NB4 (cell line): Measurements from ENCODE around the gene EXOSC2.

ENCODE experiments used
- DNase-seq: peaks from one replicate; pipeline ENCODE4 v3.0.0; 2010; ENCODE audit warnings: low read depth
- H3K4me3 ChIP-seq: one replicate; pipeline ENCODE4 v1.5.1; 2011; ENCODE audit warnings: mild to moderate bottlenecking, low read depth, low read length, moderate library complexity
- MYC ChIP-seq: IDR thresholded peaks from 2 replicates; pipeline ENCODE4 v1.6.1; 2011; ENCODE audit warnings: low read depth, low read length
- POLR2A ChIP-seq: IDR thresholded peaks from 2 replicates; pipeline ENCODE4 v1.6.1; 2011; ENCODE audit warnings: mild to moderate bottlenecking; ENCODE audit not compliant: insufficient read length; ENCODE audit errors: extremely low read depth
- TF ChIP-seq, protein P1 (sequence below): IDR thresholded peaks from 2 replicates; pipeline ENCODE4 v1.6.1; 2011; ENCODE audit warnings: low read depth, low read length
- TF ChIP-seq, protein P2 (sequence below): IDR thresholded peaks from one replicate; pipeline ENCODE4 v1.5.1; 2012; ENCODE audit warnings: low read depth, low read length

Gene EXOSC2

DNA sequence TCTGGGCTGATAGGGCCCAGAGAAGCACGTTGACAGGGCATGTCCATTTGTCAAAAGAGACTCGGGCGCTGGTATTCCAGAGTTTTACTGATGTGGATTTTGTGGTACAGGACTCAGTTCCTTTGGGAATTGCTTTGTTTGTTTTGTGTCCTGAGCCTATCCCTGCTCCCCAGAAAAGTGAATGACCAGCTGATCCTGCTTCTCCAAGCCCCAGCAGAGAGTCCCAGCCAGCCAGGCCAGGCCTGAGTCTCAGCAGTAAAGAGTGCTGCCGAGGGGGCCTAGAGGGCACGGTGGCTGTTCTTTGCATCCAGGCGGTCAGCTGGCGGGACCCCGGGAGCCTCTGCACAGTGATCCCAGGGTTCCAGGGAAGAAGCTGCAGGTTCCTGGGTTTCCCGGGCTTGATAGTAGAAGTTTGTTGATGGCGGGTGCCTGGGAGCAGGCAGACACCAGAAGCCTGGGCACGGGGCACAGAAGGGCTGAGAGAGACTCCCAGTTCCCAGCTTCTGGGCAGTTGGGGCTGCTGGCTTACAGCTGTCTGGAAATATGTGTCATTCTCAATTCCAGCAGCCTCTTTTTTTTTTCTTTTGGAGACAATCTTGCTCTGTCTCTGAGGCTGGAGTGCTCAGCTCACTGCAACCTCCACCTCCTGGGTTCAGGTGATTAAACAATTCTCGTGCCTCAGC, 20.5 kb upstream of the EXOSC2 start:
- DNase-seq = no peak
- H3K4me3 ChIP-seq = no peak overlapping the region
- TF ChIP-seq POLR2A (no peak), MYC (no peak)
- TF ChIP-seq, protein P1, sequence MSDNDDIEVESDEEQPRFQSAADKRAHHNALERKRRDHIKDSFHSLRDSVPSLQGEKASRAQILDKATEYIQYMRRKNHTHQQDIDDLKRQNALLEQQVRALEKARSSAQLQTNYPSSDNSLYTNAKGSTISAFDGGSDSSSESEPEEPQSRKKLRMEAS = no peak
- TF ChIP-seq, protein P2, sequence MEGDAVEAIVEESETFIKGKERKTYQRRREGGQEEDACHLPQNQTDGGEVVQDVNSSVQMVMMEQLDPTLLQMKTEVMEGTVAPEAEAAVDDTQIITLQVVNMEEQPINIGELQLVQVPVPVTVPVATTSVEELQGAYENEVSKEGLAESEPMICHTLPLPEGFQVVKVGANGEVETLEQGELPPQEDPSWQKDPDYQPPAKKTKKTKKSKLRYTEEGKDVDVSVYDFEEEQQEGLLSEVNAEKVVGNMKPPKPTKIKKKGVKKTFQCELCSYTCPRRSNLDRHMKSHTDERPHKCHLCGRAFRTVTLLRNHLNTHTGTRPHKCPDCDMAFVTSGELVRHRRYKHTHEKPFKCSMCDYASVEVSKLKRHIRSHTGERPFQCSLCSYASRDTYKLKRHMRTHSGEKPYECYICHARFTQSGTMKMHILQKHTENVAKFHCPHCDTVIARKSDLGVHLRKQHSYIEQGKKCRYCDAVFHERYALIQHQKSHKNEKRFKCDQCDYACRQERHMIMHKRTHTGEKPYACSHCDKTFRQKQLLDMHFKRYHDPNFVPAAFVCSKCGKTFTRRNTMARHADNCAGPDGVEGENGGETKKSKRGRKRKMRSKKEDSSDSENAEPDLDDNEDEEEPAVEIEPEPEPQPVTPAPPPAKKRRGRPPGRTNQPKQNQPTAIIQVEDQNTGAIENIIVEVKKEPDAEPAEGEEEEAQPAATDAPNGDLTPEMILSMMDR = no peak

DNA sequence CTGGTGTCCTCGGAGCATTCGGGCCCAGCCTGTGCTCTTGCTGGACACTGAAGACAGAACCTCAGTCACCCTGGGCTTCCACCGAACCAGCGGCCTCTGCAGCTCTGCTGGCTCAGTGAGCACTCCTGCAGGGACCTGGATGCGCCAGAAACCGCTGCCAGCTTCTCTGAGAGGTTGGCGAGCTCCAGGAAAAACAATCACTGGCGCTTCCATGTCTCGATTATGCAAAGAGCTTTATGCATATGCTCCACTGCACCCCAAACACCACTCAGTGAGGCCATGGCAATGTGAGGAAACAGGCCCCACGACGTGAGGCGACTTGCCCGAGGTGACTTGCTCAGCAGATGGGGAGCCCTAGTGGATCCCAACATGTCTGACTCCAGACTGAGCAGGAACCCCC, 18.2 kb upstream of the EXOSC2 start:
- DNase-seq = no peak
- no peak overlapping the region for H3K4me3 ChIP-seq
- TF ChIP-seq POLR2A (no peak), MYC (no peak)
- TF ChIP-seq, protein P1 = no peak
- TF ChIP-seq, protein P2 = no peak

DNA sequence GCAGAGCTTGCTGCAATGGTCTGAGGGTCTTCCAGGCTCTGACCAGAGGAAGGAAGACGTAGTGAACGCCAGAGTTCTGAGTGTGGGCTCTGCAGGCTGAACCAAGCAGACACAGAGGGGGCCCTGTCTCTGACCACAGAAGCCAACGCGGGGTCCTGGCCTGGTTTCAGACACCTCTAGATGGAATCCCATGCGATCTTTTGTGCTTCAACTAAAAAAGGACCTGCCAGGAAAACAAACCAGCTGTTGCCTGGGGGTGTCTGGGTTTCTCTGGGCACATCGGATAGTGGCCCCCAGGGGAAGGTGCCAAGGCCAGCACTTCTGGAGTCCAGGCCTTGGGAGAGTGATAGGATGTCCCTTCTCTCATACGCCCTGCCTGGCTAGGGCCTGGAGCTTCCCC, 16.3 kb upstream of the EXOSC2 start:
- no peak for TF ChIP-seq MYC
- no peak for TF ChIP-seq POLR2A
- TF ChIP-seq, protein P2 = no peak
- TF ChIP-seq, protein P1 = no peak
- no peak overlapping the region for H3K4me3 ChIP-seq
- no peak for DNase-seq

DNA sequence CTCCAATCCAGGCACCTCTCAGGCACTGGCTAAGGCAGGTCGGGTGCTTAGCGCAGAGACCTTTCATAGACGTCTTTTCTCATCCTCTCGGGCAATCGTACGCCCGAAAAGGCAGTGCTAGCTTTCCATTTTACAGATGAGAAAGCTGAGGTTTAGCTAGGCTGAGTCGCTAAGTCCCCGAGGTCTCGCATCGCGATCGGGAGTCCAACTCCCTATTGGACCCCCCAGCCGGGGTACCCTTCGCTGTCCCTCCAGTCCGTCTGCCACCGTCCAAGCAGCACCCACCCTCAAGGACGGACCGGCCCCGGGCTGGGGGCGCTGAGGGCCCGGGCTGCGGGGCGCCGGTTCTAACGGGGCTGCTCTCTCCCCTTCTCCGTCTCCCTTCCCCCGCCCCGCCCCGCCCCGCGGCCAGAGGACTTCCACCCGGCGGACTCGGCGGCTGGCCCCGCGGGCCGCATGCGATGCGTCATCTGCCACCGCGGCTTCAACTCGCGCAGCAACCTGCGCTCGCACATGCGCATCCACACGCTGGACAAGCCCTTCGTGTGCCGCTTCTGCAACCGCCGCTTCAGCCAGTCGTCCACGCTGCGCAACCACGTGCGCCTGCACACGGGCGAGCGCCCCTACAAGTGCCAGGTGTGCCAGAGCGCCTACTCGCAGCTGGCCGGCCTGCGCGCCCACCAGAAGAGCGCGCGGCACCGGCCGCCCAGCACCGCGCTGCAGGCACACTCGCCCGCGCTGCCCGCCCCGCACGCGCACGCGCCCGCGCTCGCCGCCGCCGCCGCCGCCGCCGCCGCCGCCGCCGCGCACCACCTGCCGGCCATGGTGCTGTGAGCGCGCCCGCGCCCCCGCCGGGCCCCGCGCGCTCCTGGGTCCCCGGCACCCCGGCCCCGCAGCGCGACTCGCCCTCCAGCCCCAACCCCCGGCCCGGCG, 12.5 kb upstream of the EXOSC2 start:
- peak; percentile 94 for DNase-seq
- TF ChIP-seq, protein P2 = no peak
- TF ChIP-seq, protein P1 = peak; percentile 98
- peak; percentile 92 for TF ChIP-seq POLR2A
- TF ChIP-seq MYC = peak; percentile 97
- peak overlapping the region; percentile 55 for H3K4me3 ChIP-seq

DNA sequence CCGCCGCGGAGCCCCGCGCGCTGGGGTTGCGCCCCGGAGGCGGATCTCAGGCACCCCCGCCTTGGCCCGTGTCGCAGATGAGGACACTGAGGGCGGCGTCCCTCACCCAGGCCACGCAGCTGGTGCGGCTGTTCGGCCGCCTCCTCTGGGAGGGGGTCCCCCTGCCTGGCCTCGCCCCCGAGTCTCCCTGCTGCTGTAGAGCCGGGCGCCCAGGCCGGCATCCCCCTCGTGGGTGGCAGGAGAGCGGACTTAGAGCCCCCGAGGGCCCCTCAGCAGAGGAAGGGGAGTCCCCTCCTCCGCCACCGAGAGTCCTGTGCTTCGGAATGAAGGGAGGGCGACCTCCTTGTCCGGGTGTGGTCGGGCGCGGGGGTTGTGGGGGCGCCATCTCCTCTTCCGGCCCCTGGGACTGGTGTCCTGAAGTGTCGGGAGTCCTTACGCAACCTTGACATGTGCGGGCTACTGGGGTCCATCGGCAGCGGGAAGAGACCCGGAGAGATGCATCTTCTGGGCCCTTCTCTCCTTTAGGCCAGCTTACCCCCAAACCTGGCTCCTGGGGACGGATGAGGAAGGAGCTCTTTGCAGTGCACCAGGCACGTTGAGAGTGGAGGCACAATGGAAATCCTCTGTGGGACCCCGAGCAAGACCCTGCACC, 11.7 kb upstream of the EXOSC2 start:
- TF ChIP-seq, protein P1 = peak; percentile 44; the same call in 1 of the 2 replicates
- TF ChIP-seq, protein P2 = no peak
- TF ChIP-seq MYC (peak; percentile 49), POLR2A (no peak)
- peak overlapping the region; percentile 51 for H3K4me3 ChIP-seq
- DNase-seq = peak; percentile 74
